CD4-positive, alpha-beta T cell (primary cell): ENCODE data around the gene RBM18. TPM values are rescaled to one million over a fixed set of nuclear protein-coding genes. Genes with fewer than 3 reads are reported as not detected.

Experiments used
- ATAC-seq: fragments of 200-7000 bp; cut with Tn5 transposase; one replicate; pipeline ENCODE4 v1.10.0; 2022; ENCODE audit warnings: mild to moderate bottlenecking; ENCODE audit not compliant: poor library complexity
- CTCF ChIA-PET: fragments of 350-600 bp; sonication (Branson Sonifier 250); formaldehyde crosslinking; loops from one replicate; lab custom pipeline; 2021; ENCODE audit warnings: antibody characterized with exemption, inconsistent platforms; lab: Charles Lee
- POLR2A ChIA-PET: fragments of 350-600 bp; sonication (Branson Sonifier 250); formaldehyde crosslinking; loops from one replicate; lab custom pipeline; 2021; ENCODE audit warnings: antibody characterized with exemption, inconsistent platforms; lab: Charles Lee
- DNase-seq, 14 experiments: peaks; one replicate each; pipeline ENCODE4 v3.0.0-alpha.2; 2013 to 2020; ENCODE audit warnings: mixed read lengths in 2 of 14
- H3K27ac ChIP-seq, 2 donors: one replicate each; pipeline versions ENCODE4 v1.5.1 to v1.7.0; 2013; ENCODE audit warnings: low read length in 2 of 2, low read depth in 1 of 2, mild to moderate bottlenecking in 1 of 2
- H3K27me3 ChIP-seq, 2 experiments: 1 replicate in 1 of 2; 2 replicates in 1 of 2; pipeline versions ENCODE4 v1.6.1 to v1.7.0; 2013; ENCODE audit warnings: low read length in 2 of 2, control low read depth in 1 of 2, mild to moderate bottlenecking in 1 of 2, moderate library complexity in 1 of 2; ENCODE audit not compliant: insufficient read depth in 2 of 2, control insufficient read depth in 1 of 2
- H3K36me3 ChIP-seq: one replicate; pipeline ENCODE4 v1.6.1; 2013; ENCODE audit warnings: low read length, control low read depth; ENCODE audit not compliant: insufficient read depth
- H3K4me1 ChIP-seq: one replicate; pipeline ENCODE4 v1.6.1; 2013; ENCODE audit warnings: low read length, control low read depth; ENCODE audit not compliant: insufficient read depth
- H3K4me3 ChIP-seq: one replicate; pipeline ENCODE4 v1.5.1; 2013; ENCODE audit warnings: mild to moderate bottlenecking, low read length, moderate library complexity
- H3K9me3 ChIP-seq, 2 experiments: 1 replicate in 1 of 2; 2 replicates in 1 of 2; pipeline versions ENCODE4 v1.6.1 to v1.7.0; 2013; ENCODE audit warnings: low read length in 2 of 2, mild to moderate bottlenecking in 2 of 2, control low read depth in 1 of 2, moderate library complexity in 1 of 2; ENCODE audit not compliant: control insufficient read depth in 1 of 2, insufficient read depth in 1 of 2
- H3K27ac Mint-ChIP-seq: one replicate; pipeline ENCODE4 v1.8.0; 2020; ENCODE audit warnings: mixed read lengths
- H3K27me3 Mint-ChIP-seq: one replicate; pipeline ENCODE4 v1.8.0; 2021; ENCODE audit warnings: mixed read lengths
- H3K36me3 Mint-ChIP-seq: one replicate; pipeline ENCODE4 v1.8.0; 2021; ENCODE audit warnings: low read depth, mixed read lengths
- H3K4me1 Mint-ChIP-seq: one replicate; pipeline ENCODE4 v1.8.0; 2021; ENCODE audit warnings: low read depth, mixed read lengths
- H3K4me3 Mint-ChIP-seq: one replicate; pipeline ENCODE4 v1.8.0; 2020; ENCODE audit warnings: mild to moderate bottlenecking, mixed read lengths
- H3K9me3 Mint-ChIP-seq: one replicate; pipeline ENCODE4 v1.8.0; 2020; ENCODE audit warnings: mixed read lengths
- intact Hi-C, 2 experiments: fragments of 100-400 bp; cut with DNase I in 1 of 2; cut with micrococcal nuclease in 1 of 2; formaldehyde crosslinking; loops; one replicate each; pipeline versions ENCODE4 v1.15.1 to v1.9.0; 2023 to 2025; cut with DNase I, micrococcal nuclease
- total RNA-seq, 174 experiments: library from RNA in 2 of 174; stranded (reverse) in 2 of 174; gene quantifications; one replicate each; pipeline ENCODE4 v1.2.3 and lab custom pipeline; 2021 to 2026
- TF ChIP-seq, protein P1 (sequence below): fragments of 200-600 bp; IDR thresholded peaks from one replicate; pipeline ENCODE4 v1.8.0; 2022; ENCODE audit warnings: antibody characterized with exemption, mild to moderate bottlenecking

Gene RBM18
- total RNA-seq, 2 experiments from 2014 or later, result 25.9 to 27.0 TPM

DNA sequence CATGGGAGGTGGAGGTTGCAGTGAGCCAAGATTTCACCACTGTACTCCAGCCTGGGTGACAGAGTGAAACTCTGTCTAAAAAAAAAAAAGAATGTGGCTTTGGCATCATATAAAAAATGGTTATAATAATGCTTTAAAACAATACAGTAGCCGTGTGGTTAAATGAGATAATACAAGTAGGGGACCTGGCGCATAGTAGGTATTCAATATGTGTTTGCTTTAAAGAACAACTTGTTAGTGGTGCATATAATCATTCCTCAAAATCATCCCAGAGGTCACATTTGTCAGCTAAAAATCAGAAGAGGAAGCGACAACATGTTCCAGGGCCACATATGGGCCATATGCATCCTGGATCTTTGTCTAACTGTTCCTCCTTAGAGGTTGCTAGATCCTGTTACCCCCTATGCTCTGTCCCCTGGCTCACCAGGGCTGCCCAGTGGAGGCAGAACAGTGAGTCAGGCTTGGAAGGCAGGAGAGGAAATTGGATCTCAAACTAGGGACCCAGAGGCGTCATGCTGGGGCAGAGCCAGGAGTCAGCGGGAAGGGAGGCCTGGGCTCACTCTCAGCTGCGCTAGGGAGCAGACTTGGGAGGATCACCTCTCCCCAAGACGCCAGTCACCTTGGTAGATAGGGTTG lies 63.6 kb downstream of the RBM18 start:
- CTCF ChIA-PET, result no interaction called here

DNA sequence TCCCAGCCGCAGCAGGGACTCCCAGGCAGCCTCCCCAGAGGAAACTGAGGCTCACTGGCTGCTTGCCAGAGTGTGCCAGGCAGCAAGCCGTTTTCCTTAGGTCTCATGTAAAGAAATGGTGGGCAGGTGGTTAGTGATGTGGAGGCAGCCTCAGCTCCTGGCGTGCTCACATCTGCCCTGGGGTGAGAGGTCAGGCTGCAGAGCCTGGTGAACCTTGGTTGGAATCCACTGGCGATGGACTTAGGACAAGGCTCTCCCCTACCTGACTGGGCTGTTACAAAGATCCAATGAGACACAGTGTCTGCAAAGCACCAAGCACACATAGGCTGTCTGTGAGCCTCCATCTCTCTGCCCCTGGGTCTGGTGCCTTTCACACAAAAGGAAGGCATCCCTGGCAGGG lies 66.8 kb downstream of the RBM18 start:
- CTCF ChIA-PET, result no interaction called here
- Histone ChIP-seq H3K27me3 (peaks cover 0 to 3% of the 10 kb centered on the region in 2 experiments), H3K9me3 (no peaks in the 10 kb centered on the region), H3K36me3 (no peaks in the 10 kb centered on the region), H3K4me3 (no peak overlapping the region), H3K4me1 (no peaks in the 10 kb centered on the region), H3K27ac (no peak overlapping the region)
- ATAC-seq (no peak), DNase-seq (no peak)
- H3K36me3 Mint-ChIP-seq, result no peaks in the 10 kb centered on the region
- POLR2A ChIA-PET, result no interaction called here
- H3K27me3 Mint-ChIP-seq, result no peaks in the 10 kb centered on the region
- H3K9me3 Mint-ChIP-seq, result no peaks in the 10 kb centered on the region
- H3K4me1 Mint-ChIP-seq, result no peaks in the 10 kb centered on the region
- TF ChIP-seq, protein P1, sequence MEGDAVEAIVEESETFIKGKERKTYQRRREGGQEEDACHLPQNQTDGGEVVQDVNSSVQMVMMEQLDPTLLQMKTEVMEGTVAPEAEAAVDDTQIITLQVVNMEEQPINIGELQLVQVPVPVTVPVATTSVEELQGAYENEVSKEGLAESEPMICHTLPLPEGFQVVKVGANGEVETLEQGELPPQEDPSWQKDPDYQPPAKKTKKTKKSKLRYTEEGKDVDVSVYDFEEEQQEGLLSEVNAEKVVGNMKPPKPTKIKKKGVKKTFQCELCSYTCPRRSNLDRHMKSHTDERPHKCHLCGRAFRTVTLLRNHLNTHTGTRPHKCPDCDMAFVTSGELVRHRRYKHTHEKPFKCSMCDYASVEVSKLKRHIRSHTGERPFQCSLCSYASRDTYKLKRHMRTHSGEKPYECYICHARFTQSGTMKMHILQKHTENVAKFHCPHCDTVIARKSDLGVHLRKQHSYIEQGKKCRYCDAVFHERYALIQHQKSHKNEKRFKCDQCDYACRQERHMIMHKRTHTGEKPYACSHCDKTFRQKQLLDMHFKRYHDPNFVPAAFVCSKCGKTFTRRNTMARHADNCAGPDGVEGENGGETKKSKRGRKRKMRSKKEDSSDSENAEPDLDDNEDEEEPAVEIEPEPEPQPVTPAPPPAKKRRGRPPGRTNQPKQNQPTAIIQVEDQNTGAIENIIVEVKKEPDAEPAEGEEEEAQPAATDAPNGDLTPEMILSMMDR, result no peak
- intact Hi-C loops, result no loop called here
- H3K4me3 Mint-ChIP-seq, result no peak overlapping the region
- H3K27ac Mint-ChIP-seq, result no peak overlapping the region

More for the DNA sequence above, 63.6 kb downstream of the RBM18 start:
- Histone ChIP-seq H3K9me3 (no peaks in the 10 kb centered on the region), H3K4me3 (no peak overlapping the region), H3K27me3 (peaks cover 0 to 3% of the 10 kb centered on the region in 2 experiments), H3K27ac (no peak overlapping the region), H3K4me1 (no peaks in the 10 kb centered on the region), H3K36me3 (no peaks in the 10 kb centered on the region)
- Mint-ChIP-seq H3K9me3 (no peaks in the 10 kb centered on the region), H3K27ac (no peak overlapping the region), H3K36me3 (no peaks in the 10 kb centered on the region), H3K4me1 (no peaks in the 10 kb centered on the region), H3K27me3 (peaks cover 2% of the 10 kb centered on the region), H3K4me3 (no peak overlapping the region)
- no peak for ATAC-seq
- no peak for DNase-seq
- TF ChIP-seq, protein P1, result no peak
- intact Hi-C loops, result no loop called here
- POLR2A ChIA-PET, result no interaction called here

DNA sequence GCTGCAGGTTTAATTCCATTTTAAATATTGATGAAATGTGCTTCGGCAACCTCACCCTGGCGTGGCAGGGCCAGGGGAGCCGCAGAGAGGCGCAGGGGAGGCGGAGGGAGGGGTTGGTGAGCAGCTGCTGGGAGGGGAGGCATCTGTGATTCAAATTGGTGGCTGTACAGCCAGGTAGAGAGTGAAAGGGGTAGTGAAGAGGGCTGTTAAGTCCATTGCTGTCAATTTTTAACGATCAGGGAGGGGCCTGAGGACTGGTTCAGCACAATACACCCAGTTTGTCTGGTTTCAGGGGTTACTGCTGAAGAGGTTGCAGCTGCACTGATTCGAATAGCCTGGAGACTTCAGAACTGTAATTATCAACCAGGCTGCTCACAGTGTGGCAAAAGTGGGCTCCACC lies 67.2 kb downstream of the RBM18 start:
- H3K27ac Mint-ChIP-seq, result no peak overlapping the region
- H3K4me1 Mint-ChIP-seq, result no peaks in the 10 kb centered on the region
- no peak overlapping the region for H3K4me3 ChIP-seq
- no peak overlapping the region for H3K4me3 Mint-ChIP-seq
- no peaks in the 10 kb centered on the region for H3K27me3 Mint-ChIP-seq
- no peaks in the 10 kb centered on the region for H3K4me1 ChIP-seq
- DNase-seq (no peak), ATAC-seq (no peak)
- H3K9me3 ChIP-seq, result no peaks in the 10 kb centered on the region
- intact Hi-C loops, result no loop called here
- TF ChIP-seq, protein P1, result no peak
- H3K36me3 Mint-ChIP-seq, result no peaks in the 10 kb centered on the region
- H3K36me3 ChIP-seq, result no peaks in the 10 kb centered on the region
- peaks cover 0 to 3% of the 10 kb centered on the region in 2 experiments for H3K27me3 ChIP-seq
- no peaks in the 10 kb centered on the region for H3K9me3 Mint-ChIP-seq
- ChIA-PET POLR2A (no interaction called here), CTCF (no interaction called here)
- no peak overlapping the region for H3K27ac ChIP-seq
